ENCODE results near the gene CACNA2D2.

Gene CACNA2D2

GRCh38 chr3:50401978-50402595, 101.3 kb downstream of the CACNA2D2 start:
- H3K4me3 ChIP-seq (ENCODE audit: low read length) = no peak overlapping the region
- H3K9me3 ChIP-seq (ENCODE audit: control insufficient read depth, low read depth, low read length) = no peaks in the 10 kb centered on the region
- H3K27me3 ChIP-seq (ENCODE audit: control insufficient read depth, insufficient read depth, low read length) = peaks cover 6% of the 10 kb centered on the region
- H3K4me1 ChIP-seq (ENCODE audit: control insufficient read depth, low read depth, low read length) = no peaks in the 10 kb centered on the region
- H3K36me3 ChIP-seq (ENCODE audit: control insufficient read depth, low read depth, low read length) = no peaks in the 10 kb centered on the region
- H3K9ac ChIP-seq (ENCODE audit: low read length) = no peak overlapping the region
- no peak overlapping the region for H3K27ac ChIP-seq (ENCODE audit: low read length)

DNA sequence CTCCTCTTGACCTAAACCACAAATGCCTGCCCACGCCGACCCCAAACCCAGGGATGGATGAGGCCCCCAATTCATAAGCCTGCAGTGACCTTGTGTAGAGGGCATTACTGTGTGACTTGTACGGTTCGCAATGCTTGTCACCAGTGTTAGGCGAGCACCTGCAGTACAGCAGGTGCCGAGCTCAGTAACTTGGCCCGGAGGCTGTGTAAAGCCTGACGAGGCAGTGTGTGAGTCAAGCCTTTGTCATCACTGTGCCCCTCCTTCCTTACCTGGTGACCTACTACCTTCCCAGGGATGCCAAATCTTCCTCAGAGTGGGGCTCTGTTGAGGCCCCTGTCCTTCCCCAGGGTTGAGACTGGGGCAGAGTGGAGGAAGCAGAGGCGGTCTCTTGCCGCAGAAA, 106.9 kb downstream of the CACNA2D2 start:
- no peak overlapping the region for H3K9ac ChIP-seq (ENCODE audit: low read length)
- H3K4me3 ChIP-seq (ENCODE audit: low read length) = no peak overlapping the region
- H3K4me1 ChIP-seq (ENCODE audit: control insufficient read depth, low read depth, low read length) = no peaks in the 10 kb centered on the region
- H3K27ac ChIP-seq (ENCODE audit: low read length) = no peak overlapping the region
- no peaks in the 10 kb centered on the region for H3K9me3 ChIP-seq (ENCODE audit: control insufficient read depth, low read depth, low read length)
- H3K36me3 ChIP-seq (ENCODE audit: control insufficient read depth, low read depth, low read length) = no peaks in the 10 kb centered on the region
- H3K27me3 ChIP-seq (ENCODE audit: control insufficient read depth, insufficient read depth, low read length) = no peaks in the 10 kb centered on the region

- H3K4me1 ChIP-seq (ENCODE audit: control insufficient read depth, low read depth, low read length) = no peaks in the 10 kb centered on the region
- no peaks in the 10 kb centered on the region for H3K27me3 ChIP-seq (ENCODE audit: control insufficient read depth, insufficient read depth, low read length)
- H3K9ac ChIP-seq (ENCODE audit: low read length) = no peak overlapping the region
Measured at GRCh38 chr3:50395070-50395860, 108.2 kb downstream of the CACNA2D2 start.

GRCh38 chr3:50393061-50393460, 110.4 kb downstream of the CACNA2D2 start:
- no peak overlapping the region for H3K27ac ChIP-seq (ENCODE audit: low read length)
- no peaks in the 10 kb centered on the region for H3K9me3 ChIP-seq (ENCODE audit: control insufficient read depth, low read depth, low read length)
- no peaks in the 10 kb centered on the region for H3K36me3 ChIP-seq (ENCODE audit: control insufficient read depth, low read depth, low read length)
- H3K27me3 ChIP-seq (ENCODE audit: control insufficient read depth, insufficient read depth, low read length) = no peaks in the 10 kb centered on the region
- no peaks in the 10 kb centered on the region for H3K4me1 ChIP-seq (ENCODE audit: control insufficient read depth, low read depth, low read length)
- no peak overlapping the region for H3K4me3 ChIP-seq (ENCODE audit: low read length)
- H3K9ac ChIP-seq (ENCODE audit: low read length) = no peak overlapping the region

More at GRCh38 chr3:50395070-50395860, 108.2 kb downstream of the CACNA2D2 start:
- H3K9me3 ChIP-seq (ENCODE audit: control insufficient read depth, low read depth, low read length) = no peaks in the 10 kb centered on the region
- H3K4me3 ChIP-seq (ENCODE audit: low read length) = no peak overlapping the region
- no peak overlapping the region for H3K27ac ChIP-seq (ENCODE audit: low read length)
- H3K36me3 ChIP-seq (ENCODE audit: control insufficient read depth, low read depth, low read length) = no peaks in the 10 kb centered on the region

GRCh38 chr3:50392101-50392715, 111.2 kb downstream of the CACNA2D2 start:
- no peak overlapping the region for H3K4me3 ChIP-seq (ENCODE audit: low read length)
- no peaks in the 10 kb centered on the region for H3K27me3 ChIP-seq (ENCODE audit: control insufficient read depth, insufficient read depth, low read length)
- H3K36me3 ChIP-seq (ENCODE audit: control insufficient read depth, low read depth, low read length) = no peaks in the 10 kb centered on the region
- no peak overlapping the region for H3K9ac ChIP-seq (ENCODE audit: low read length)
- no peak overlapping the region for H3K27ac ChIP-seq (ENCODE audit: low read length)
- no peaks in the 10 kb centered on the region for H3K9me3 ChIP-seq (ENCODE audit: control insufficient read depth, low read depth, low read length)
- no peaks in the 10 kb centered on the region for H3K4me1 ChIP-seq (ENCODE audit: control insufficient read depth, low read depth, low read length)

- H3K9me3 ChIP-seq (ENCODE audit: control insufficient read depth, low read depth, low read length) = no peaks in the 10 kb centered on the region
- H3K4me3 ChIP-seq (ENCODE audit: low read length) = no peak overlapping the region
- H3K9ac ChIP-seq (ENCODE audit: low read length) = no peak overlapping the region
- H3K27ac ChIP-seq (ENCODE audit: low read length) = no peak overlapping the region
- H3K4me1 ChIP-seq (ENCODE audit: control insufficient read depth, low read depth, low read length) = no peaks in the 10 kb centered on the region
- H3K27me3 ChIP-seq (ENCODE audit: control insufficient read depth, insufficient read depth, low read length) = no peaks in the 10 kb centered on the region
- H3K36me3 ChIP-seq (ENCODE audit: control insufficient read depth, low read depth, low read length) = no peaks in the 10 kb centered on the region
Measured at GRCh38 chr3:50390508-50391224, 112.8 kb downstream of the CACNA2D2 start.

- H3K4me3 ChIP-seq (ENCODE audit: low read length) = no peak overlapping the region
- no peak overlapping the region for H3K27ac ChIP-seq (ENCODE audit: low read length)
- H3K9ac ChIP-seq (ENCODE audit: low read length) = no peak overlapping the region
- H3K36me3 ChIP-seq (ENCODE audit: control insufficient read depth, low read depth, low read length) = no peaks in the 10 kb centered on the region
- H3K4me1 ChIP-seq (ENCODE audit: control insufficient read depth, low read depth, low read length) = no peaks in the 10 kb centered on the region
- H3K9me3 ChIP-seq (ENCODE audit: control insufficient read depth, low read depth, low read length) = no peaks in the 10 kb centered on the region
- H3K27me3 ChIP-seq (ENCODE audit: control insufficient read depth, insufficient read depth, low read length) = no peaks in the 10 kb centered on the region
Measured at GRCh38 chr3:50389414-50389767, 114.0 kb downstream of the CACNA2D2 start.

GRCh38 chr3:50388720-50389413, 114.6 kb downstream of the CACNA2D2 start:
- Histone ChIP-seq H3K4me1 (ENCODE audit: control insufficient read depth, low read depth, low read length) (no peaks in the 10 kb centered on the region), H3K4me3 (ENCODE audit: low read length) (no peak overlapping the region), H3K9ac (ENCODE audit: low read length) (no peak overlapping the region), H3K27ac (ENCODE audit: low read length) (no peak overlapping the region), H3K9me3 (ENCODE audit: control insufficient read depth, low read depth, low read length) (no peaks in the 10 kb centered on the region), H3K36me3 (ENCODE audit: control insufficient read depth, low read depth, low read length) (no peaks in the 10 kb centered on the region), H3K27me3 (ENCODE audit: control insufficient read depth, insufficient read depth, low read length) (no peaks in the 10 kb centered on the region)

- Histone ChIP-seq H3K4me3 (ENCODE audit: low read length) (no peak overlapping the region), H3K9ac (ENCODE audit: low read length) (no peak overlapping the region), H3K36me3 (ENCODE audit: control insufficient read depth, low read depth, low read length) (no peaks in the 10 kb centered on the region), H3K27ac (ENCODE audit: low read length) (no peak overlapping the region), H3K4me1 (ENCODE audit: control insufficient read depth, low read depth, low read length) (no peaks in the 10 kb centered on the region), H3K9me3 (ENCODE audit: control insufficient read depth, low read depth, low read length) (no peaks in the 10 kb centered on the region), H3K27me3 (ENCODE audit: control insufficient read depth, insufficient read depth, low read length) (no peaks in the 10 kb centered on the region)
Measured at GRCh38 chr3:50388016-50388719, 115.3 kb downstream of the CACNA2D2 start.

- no peaks in the 10 kb centered on the region for H3K4me1 ChIP-seq (ENCODE audit: control insufficient read depth, low read depth, low read length)
- no peak overlapping the region for H3K27ac ChIP-seq (ENCODE audit: low read length)
- no peaks in the 10 kb centered on the region for H3K9me3 ChIP-seq (ENCODE audit: control insufficient read depth, low read depth, low read length)
Measured at GRCh38 chr3:50385754-50386153, 117.7 kb downstream of the CACNA2D2 start.

More at GRCh38 chr3:50385754-50386153, 117.7 kb downstream of the CACNA2D2 start:
- Histone ChIP-seq H3K9ac (ENCODE audit: low read length) (no peak overlapping the region), H3K4me3 (ENCODE audit: low read length) (no peak overlapping the region), H3K36me3 (ENCODE audit: control insufficient read depth, low read depth, low read length) (no peaks in the 10 kb centered on the region), H3K27me3 (ENCODE audit: control insufficient read depth, insufficient read depth, low read length) (no peaks in the 10 kb centered on the region)

Data from iPS-18a (cell line).